ENCODE data around the gene MRTFA.

Gene MRTFA

DNA sequence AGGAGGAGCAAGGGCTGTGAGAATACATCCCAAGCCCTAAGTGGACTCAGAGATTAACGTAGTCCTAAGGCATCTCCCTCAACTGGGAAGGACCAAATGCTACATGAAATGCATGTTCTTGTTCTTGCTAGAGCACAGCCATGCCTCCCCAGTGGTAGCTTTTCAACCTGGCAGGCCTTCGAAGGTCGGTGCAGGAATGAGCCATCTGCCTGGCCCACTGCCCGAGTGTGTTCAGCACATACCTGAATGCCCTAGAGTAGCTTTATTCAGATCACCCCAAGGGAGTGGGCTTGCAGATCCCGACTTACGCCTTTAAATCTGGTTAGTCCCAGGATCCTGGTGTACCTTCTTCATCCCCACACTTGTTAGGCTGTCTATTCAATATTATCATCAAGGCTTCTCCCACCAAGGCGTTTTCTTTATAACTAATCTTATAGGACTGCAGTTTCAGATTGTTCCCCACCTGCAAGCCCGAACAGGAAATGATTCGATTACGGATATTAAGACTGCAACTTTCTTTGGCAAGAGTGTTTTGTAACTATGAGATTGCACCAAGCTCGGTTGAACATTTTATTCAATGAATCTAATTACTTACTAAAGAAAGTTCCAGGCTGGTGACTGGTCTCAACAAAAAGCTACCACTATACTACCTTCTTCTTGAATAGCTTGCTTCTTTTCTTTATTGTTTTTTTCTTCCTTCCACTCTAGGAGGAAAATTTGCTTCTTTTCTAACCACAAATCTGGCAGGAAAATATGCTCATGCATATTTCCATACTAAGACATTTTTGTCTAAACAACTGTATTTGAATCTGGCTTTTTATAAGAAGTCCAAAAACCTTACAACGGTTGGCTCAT lies 150.5 kb downstream of the MRTFA start:
- no peak for DNase-seq

GRCh38 chr22:40484906-40485669 lies 151.4 kb downstream of the MRTFA start:
- no peak for DNase-seq

GRCh38 chr22:40482886-40483285 lies 153.6 kb downstream of the MRTFA start:
- no peak for DNase-seq

GRCh38 chr22:40482391-40482790 lies 154.1 kb downstream of the MRTFA start:
- no peak for DNase-seq

DNA sequence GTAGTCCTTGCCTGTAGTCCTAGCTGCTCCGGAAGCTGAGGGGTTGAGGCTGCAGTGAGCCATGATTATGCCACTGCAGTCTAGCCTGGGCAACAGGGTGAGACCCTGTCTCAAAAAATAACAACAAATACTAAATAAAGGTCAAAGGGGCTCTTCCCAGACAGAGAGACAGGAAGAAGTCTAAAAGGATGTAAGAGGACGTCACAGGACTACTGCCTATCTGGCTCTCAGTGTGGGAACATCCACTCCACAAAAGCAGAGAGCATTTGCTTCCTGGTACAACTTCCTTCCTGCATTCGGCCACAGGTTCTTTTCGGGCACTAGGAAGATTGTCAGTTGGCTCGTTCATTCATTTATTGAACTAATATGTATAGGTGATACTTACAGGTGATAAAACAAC lies 155.5 kb downstream of the MRTFA start:
- DNase-seq, result no peak

DNA sequence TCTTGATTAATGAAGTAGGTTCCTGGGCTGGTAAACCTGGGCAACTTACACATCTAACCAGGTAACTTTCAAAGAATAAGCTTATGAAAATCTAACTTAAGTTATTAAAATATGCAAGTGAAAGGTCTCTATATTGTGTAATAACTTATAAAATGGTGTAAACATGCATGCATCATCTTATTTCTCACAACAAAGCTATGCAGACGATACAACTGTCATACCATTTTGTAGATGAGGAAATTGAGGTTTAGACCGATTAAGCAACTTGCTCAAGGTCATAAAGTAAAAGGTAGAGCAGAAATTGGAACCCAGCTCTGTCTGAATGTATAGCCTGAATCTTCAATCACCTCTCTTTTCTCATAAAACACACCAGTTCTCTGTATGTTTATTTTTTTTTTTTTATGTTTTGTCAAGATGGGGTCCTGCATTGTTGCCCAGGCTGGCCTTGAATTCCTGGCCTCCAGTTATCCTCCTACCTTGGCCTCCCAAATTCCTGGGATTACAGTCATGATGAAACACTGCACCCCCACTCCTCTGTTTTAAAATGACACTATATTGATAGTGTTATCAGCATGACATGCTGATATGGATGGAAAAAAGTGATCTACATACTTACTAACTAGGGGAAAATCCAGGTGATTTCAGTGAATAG lies 156.5 kb downstream of the MRTFA start:
- no peak for DNase-seq

DNA sequence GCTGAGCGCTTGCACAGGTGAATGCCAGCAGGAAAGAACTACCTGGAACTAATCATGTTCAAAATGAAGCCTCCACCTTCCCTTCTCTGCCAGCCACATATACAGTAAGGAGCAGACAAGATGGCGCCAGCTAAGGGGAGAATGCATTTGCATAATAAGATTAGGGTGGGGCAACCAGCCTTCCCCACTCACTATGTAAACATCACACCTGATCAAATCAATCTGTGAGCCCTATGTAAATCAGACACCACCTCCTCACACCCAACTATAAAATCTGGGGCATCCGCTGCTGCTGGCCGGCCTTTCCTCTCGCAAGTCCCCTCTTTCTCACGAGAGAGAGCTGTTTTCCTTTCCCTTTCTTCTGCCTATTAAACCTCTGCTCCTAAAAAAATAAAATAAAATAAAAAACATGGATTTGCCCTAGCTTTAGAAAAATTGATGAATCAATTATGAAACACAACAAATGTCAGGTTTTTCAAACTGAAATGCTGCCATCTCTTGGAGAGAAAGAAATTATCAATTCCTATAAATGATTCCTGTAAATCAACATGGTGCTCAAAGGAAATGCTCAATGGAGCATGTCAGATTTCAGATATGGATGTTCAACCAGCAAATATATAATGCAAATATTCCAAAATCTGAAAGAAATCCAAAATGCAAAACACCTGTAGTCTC lies 157.3 kb downstream of the MRTFA start:
- DNase-seq, result no peak

DNA sequence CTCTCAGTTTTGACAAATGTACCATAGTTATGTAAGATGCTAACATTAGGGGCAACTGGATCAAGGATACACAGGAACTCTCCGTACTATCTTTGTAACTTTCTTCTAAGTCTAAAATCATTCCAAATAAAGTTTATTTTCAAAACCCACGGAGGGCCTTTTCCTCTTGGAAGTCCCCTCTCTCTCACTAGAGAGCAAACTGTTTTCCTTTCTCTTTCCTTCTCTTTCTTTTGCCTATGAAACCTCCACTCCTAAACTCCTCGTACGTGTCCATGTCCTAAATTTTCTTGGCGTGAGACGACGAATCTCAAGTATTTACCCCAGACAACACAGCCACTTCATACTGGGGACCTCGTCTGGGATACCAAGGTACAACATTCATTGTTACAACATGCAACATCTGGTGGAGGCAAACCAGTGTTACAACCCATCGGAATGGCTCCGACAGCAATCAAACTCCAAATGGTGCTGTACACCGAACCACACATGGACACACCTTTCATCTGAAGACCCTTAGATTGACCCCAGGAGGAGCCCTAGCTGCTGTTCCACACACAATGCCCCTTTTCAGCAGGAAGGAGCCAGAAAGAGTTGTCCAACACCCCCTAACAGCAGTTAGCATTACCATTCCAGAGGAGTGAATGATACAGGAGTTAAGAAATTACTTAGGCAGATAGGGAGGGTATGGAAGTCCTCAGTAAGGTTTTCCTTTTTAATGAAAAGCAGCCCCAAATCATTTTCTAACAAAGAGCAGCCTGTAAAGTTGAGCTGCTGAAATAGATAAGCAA lies 158.0 kb downstream of the MRTFA start:
- no peak for DNase-seq

DNA sequence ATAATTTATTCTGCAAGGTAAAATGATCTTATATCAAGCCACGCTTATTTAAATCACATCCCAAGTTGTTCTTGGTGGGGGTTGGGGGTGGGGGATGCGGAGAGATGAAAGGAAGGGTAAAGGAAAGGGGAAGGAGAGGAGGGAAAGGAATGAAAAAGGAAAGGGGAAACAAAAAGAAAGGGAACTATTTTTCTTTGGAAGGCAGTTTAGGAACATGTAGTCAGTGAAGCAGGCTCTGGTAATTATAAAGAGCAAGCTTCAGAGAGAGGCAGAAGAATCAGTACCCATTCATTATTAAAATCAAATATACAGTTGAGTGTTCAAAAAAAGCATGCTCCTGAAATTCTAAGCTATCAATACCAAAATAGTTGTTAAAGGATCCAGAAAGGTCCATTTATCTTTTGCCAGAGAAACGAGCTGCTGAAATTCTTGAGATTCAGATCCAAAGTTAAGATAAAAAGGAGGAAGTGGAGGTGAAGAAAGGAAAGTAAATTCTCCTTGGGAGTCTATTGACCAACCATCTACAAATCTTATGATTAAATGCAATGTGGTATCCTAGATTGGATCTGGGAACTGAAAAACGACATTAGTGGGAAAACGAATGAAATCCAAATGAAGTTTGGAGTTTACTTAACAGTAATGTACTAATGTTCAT lies 158.7 kb downstream of the MRTFA start:
- no peak for DNase-seq

DNA sequence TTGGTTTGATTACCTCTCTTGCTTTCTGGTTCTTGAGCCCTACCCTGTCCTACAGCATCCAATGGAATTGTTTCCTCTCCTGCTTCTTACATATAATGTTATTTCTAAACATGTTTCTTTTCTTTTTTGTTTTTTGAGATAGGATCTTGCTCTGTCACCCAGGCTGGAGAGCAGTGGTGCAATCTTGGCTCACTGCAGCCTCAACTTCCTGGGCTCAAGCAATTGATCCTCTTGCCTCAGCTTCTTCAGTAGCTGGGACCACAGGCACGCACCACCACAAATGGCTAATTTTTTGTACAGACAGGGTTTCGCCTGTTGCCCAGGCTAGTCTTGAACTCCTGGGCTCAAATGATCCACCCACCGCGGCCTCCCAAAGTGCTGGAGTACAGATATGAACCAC lies 160.2 kb downstream of the MRTFA start:
- DNase-seq, result no peak

GRCh38 chr22:40473703-40474102 lies 162.8 kb downstream of the MRTFA start:
- no peak for DNase-seq

DNA sequence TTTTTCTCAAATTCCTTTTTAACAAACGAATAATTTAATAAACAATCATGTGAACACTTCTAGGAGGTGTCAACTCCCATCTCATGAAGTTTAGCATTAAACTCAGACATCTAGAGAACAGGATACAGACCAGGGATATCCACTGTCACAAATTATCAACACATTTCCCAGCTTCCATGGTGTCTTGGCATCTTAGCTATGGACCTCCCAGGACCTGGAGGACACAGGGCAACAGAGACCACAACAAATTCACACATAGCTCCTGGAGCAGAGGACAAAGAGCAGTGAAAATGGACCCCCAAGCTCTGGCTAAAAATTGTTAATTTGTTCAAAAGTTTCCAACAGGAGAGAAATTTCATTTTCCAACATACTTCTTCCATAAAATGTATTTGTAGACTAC lies 163.9 kb downstream of the MRTFA start:
- no peak for DNase-seq

DNA sequence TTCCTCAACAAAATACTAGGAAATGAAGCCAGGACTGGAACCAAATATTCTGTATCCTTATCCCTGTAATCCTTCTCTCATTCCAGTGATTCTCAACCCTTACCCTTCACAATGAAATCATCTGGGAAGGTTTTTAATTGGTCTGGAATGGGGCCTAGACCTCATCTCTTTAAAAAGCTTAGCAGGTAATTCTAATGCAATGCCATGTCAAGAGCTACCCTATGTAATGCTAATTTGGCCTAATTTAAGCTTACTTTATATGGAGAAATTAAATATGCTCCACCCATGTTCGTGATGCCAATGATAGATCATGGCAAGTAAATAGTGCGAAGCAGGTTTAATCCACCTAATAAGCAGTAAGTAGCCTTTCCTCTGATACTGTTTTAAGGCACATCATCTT lies 164.5 kb downstream of the MRTFA start:
- no peak for DNase-seq

DNA sequence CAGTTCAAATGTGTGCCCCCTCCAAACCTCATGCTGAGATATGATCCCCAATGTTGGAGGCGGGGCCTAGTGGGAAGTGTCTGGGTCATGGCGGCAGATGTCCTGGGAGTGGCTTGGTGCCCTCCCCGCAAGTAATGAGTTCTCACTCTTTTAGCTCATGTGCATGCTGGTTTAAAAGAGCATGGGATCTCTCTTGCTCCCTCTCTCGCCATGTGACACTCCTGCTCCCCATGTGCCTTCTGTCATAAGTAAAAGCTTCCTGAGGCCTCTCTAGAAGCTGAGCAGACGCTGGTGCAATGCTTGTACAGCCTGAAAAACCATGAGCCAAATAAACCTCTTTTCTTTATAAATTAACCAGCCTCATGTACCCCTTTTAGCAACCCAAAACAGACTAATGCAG lies 167.3 kb downstream of the MRTFA start:
- no peak for DNase-seq

GRCh38 chr22:40468616-40469015 lies 167.9 kb downstream of the MRTFA start:
- DNase-seq, result no peak

- DNase-seq, result no peak
Measured at GRCh38 chr22:40466976-40467375, 169.5 kb downstream of the MRTFA start.

DNA sequence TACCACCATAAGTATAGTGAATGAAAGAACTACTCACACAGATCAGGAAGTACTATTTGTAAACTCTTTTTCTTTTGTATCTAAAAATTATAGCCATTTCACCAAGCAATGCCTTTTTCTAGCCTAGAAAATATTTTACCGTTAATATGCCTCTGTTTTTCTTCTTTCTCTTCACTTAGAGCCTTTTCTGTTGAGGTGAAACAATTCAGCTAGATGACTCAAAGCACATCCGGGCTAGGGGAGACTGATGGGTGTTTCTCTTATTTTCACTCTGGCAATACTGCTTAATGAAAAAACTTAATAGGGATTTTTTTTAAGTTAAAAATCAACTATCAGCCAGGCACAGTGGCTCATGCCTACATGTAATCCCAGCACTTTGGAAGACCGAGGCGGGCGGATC lies 172.8 kb downstream of the MRTFA start:
- peak; percentile 67 for DNase-seq

DNA sequence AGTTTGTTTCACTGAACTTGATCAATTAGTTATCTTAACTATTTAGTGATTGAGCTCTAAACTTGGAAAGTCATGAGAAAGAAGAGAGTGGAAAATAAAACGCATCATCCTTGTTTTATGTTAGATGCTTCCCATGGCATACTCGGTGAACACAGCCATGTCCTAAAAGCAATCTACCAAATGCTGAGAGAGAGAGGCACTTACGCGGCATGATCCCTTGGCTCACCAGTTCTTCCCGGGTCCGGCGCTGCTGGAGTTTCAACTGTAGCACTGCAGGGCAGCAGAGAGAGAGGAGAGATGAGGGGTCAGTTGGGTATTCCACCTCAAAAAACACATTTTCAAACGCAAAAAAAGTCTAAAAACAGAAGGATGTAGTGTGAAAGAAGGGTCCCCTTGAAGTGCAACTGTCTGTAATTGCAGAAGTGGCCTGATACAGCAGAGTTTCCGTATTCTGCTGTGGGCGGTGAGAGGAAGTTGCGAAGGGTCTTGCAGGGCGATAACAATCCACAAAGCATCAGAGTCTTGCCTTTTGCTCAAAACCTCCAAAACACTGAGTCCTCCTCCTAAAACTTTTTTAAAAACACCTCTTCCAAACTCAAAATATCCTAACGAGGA lies 173.4 kb downstream of the MRTFA start:
- DNase-seq, result peak; percentile 65

DNA sequence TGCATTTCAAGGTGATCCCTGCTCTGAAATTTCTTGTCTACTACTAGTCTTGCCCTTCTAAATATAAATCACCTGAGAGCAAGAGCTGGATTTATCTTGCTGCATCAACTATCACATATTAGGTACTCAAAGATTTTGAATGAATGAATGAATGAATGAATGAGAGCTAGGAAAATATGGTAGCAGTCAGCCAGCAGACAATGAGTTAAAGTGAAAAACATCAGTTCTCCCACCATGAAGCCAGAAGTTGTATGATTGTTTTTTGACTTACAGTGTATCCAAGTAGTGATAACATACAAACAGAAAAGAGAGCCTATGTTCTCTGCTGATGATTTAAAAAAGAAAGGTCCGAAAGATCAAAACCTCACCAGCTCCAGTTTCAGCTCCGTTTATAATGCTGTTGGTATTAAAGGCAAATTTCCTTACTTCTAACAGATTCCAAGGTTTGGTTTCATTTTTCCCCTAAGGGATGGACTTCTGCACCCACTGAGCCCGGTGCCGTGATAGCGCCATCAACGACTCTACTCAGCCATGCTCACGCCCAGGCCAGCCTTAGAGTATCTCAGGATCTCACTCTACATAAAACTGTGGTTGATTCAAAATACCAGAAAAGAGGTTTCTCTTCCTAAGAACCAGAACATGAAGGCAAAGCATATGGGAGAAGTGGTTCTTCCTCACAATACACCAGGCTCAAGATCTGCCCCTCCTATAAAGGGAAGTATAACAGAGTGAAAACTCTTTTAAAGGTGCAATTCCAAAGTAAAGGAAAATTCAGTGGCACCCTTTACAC lies 174.1 kb downstream of the MRTFA start:
- peak; percentile 54 for DNase-seq

DNA sequence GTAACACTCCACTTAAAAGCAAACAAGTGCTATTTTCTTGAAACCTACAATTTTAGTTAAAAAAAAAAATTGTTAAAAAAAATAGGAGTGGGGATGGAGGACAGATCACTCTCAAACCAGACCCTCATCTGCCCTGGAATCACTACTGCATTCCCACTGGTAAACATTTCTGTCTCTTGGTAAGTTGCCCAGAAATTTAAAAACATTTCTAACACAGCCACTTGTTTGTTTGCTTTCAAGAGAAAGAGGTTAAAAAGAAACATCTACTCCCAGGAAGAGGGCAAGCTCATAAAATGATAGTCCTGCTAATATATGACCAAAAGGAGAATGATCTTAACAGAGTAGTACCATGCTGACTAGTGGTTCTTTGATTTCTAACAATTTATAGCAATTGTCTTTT lies 182.8 kb downstream of the MRTFA start:
- DNase-seq, result no peak
